Lung (tissue), 12 donors: ENCODE results near the gene PSMC5. TPM values are rescaled to one million over a fixed set of nuclear protein-coding genes. Genes with fewer than 3 reads are reported as not detected.

ENCODE experiments used
- ATAC-seq: fragments of 200-7000 bp; cut with Tn5 transposase; one replicate; pipeline ENCODE4 v1.9.1; 2020; ENCODE audit warnings: moderate number of reproducible peaks; ENCODE audit not compliant: insufficient read depth, low FRiP score
- DNase-seq, 3 donors: peaks; one replicate each; pipeline ENCODE4 v3.0.0-alpha.2; 2013 to 2017
- H3K27ac ChIP-seq, 2 donors: one replicate each; pipeline ENCODE4 v1.5.1; 2013; ENCODE audit warnings: mild to moderate bottlenecking in 2 of 2, moderate library complexity in 2 of 2, control low read depth in 1 of 2, inconsistent platforms in 1 of 2, low read depth in 1 of 2, low read length in 1 of 2
- H3K27me3 ChIP-seq, 3 donors: one replicate each; pipeline ENCODE4 v1.5.1; 2013; ENCODE audit warnings: low read length in 2 of 3; ENCODE audit not compliant: control insufficient read depth in 3 of 3, insufficient read depth in 3 of 3
- H3K36me3 ChIP-seq, 4 donors: one replicate each; pipeline ENCODE4 v1.5.1; 2013; ENCODE audit warnings: low read length in 4 of 4, mild to moderate bottlenecking in 1 of 4, moderate library complexity in 1 of 4; ENCODE audit not compliant: control insufficient read depth in 4 of 4, insufficient read depth in 4 of 4
- H3K4me1 ChIP-seq, 5 donors: one replicate each; pipeline ENCODE4 v1.5.1; 2013; ENCODE audit warnings: low read length in 5 of 5, mild to moderate bottlenecking in 2 of 5, moderate library complexity in 1 of 5; ENCODE audit not compliant: control insufficient read depth in 5 of 5, insufficient read depth in 5 of 5
- H3K4me3 ChIP-seq: one replicate; pipeline ENCODE4 v1.5.1; 2013; ENCODE audit warnings: mild to moderate bottlenecking, control low read depth, moderate library complexity
- H3K9ac ChIP-seq, 2 donors: one replicate each; pipeline ENCODE4 v1.5.1; 2013; ENCODE audit warnings: low read length in 2 of 2, control low read depth in 1 of 2; ENCODE audit not compliant: insufficient read depth in 1 of 2
- H3K9me3 ChIP-seq, 4 donors: one replicate each; pipeline ENCODE4 v1.5.1; 2013; ENCODE audit warnings: low read length in 3 of 4, mild to moderate bottlenecking in 1 of 4, moderate library complexity in 1 of 4; ENCODE audit not compliant: control insufficient read depth in 4 of 4, insufficient read depth in 3 of 4
- CTCF ChIP-seq: IDR thresholded peaks from 2 replicates; pipeline ENCODE4 v1.5.1; 2012; ENCODE audit warnings: mild to moderate bottlenecking; ENCODE audit errors: control extremely low read depth, extremely low read depth
- WGBS, 2 donors: extraction: QIAGEN DNeasy Blood & Tissue Kit; methylation state at CpG; one replicate each; pipeline ENCODE4 v1.1.7; 2013; 5-methylcytosine and 5-hydroxymethylcytosine counted together
- polyA plus RNA-seq, 2 donors: library from polyadenylated mRNA; stranded (reverse); fragments of 200-250 nt; gene quantifications; one replicate each; pipeline ENCODE4 v1.2.1, GENCODE V29; 2013
- total RNA-seq, 2 donors: library from RNA; depleted of rRNA in 1 of 2; stranded (reverse); fragments of >200 nt in 1 of 2; gene quantifications; one replicate each; pipeline ENCODE4 v1.2.1, GENCODE V29; 2014 to 2021
- donor health status: control.
- donor health status: control.
- donor health status: Bipolar disorder and iron deficiency.
- donor health status: healthy.
- donor health status: DM: yes; HTN: yes; CAD: no.

PSMC5 gene
- total and polyA plus RNA-seq, 4 donors: 46.1 to 177 (median 139) TPM

- Histone ChIP-seq H3K36me3 (peaks cover 8 to 26% (median 12%) of the 10 kb centered on the region in 4 donors), H3K27ac (no peak overlapping the region), H3K9me3 (no peaks in the 10 kb centered on the region), H3K9ac (no peak overlapping the region), H3K27me3 (no peaks in the 10 kb centered on the region), H3K4me1 (peaks cover 0 to 3% (median 0%) of the 10 kb centered on the region in 5 donors), H3K4me3 (no peak overlapping the region)
- no peak for ATAC-seq
- DNase-seq: no peak
- WGBS, 2 donors: 86 to 91% methylated on average over 6 of the region's 6 CpGs
- TF ChIP-seq CTCF: no peak
Observed at GRCh38 chr17:63783522-63783921, 43.7 kb upstream of the PSMC5 start.

GRCh38 chr17:63785556-63785955 is 41.7 kb upstream of the PSMC5 start:
- TF ChIP-seq CTCF: no peak
- no peak overlapping the region for H3K27ac ChIP-seq
- no peak overlapping the region for H3K9ac ChIP-seq
- H3K9me3 ChIP-seq: no peaks in the 10 kb centered on the region
- no peak overlapping the region for H3K4me3 ChIP-seq
- no peak for DNase-seq
- no peak for ATAC-seq
- H3K27me3 ChIP-seq: no peaks in the 10 kb centered on the region
- 100% methylated on average over 1 of the region's 1 CpG for WGBS, 2 donors
- peaks cover 11 to 24% (median 14%) of the 10 kb centered on the region in 4 donors for H3K36me3 ChIP-seq
- H3K4me1 ChIP-seq: peaks cover 0 to 1% (median 0%) of the 10 kb centered on the region in 5 donors

DNA sequence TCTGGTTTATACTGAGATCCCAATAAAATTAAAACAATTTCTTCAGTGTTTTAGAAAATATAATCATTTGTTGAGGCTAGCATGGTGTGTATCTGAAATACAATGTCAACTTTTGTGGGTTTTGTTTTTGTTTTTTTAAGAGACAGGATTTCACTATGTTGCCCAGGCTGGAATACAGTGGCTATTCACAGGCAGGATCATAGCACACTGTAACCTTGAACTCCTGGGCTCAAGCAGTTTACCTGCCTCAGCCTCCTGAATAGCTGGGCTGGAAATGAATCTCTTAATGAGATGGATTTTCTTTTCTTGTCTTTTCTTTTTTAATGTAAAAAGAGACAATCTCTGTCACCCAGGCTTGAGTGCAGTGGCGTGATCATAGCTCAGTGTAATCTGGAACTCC is 41.1 kb upstream of the PSMC5 start:
- Histone ChIP-seq H3K36me3 (peaks cover 9 to 24% (median 15%) of the 10 kb centered on the region in 4 donors), H3K9ac (no peak overlapping the region), H3K9me3 (no peaks in the 10 kb centered on the region), H3K4me3 (no peak overlapping the region), H3K27ac (no peak overlapping the region), H3K4me1 (peaks cover 0 to under 1% (median 0%) of the 10 kb centered on the region in 5 donors), H3K27me3 (no peaks in the 10 kb centered on the region)
- 95 to 100% methylated on average over 1 of the region's 1 CpG for WGBS, 2 donors
- DNase-seq (no peak), ATAC-seq (no peak)
- no peak for TF ChIP-seq CTCF

DNA sequence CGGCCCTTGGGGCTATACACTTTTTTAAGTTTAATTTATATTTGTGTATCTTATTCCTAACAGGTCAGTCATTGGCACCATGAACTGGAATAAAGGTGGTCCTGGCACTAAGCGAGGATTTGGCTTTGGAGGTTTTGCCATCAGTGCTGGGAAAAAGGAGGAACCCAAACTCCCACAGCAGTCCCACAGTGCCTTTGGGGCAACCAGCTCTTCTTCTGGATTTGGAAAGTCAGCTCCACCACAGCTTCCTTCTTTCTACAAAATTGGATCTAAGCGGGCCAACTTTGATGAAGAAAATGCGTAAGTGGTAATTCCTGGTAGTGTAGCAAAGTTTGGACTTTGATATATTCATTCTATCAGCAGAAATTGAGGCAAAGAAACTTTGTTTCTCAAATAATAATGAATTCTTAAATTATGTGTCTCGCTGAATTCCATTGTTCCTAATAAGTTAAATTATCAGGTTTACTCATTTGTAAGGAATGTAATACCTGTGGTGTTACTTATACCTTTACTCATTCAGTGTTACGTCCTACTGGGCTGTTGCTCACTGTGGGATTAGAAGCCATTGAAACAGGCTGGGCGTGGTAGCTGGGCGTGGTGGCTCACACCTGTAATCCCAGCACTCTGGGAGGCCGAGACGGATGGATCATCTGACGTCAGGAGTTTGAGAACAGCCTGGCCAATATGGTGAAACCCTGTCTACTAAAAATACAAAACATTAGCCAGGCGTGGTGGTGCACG is 40.1 kb upstream of the PSMC5 start:
- WGBS, 2 donors: 89 to 93% methylated on average over 13 of the region's 13 CpGs
- Histone ChIP-seq H3K9me3 (no peaks in the 10 kb centered on the region), H3K4me3 (no peak overlapping the region), H3K27me3 (no peaks in the 10 kb centered on the region), H3K9ac (no peak overlapping the region), H3K4me1 (no peaks in the 10 kb centered on the region), H3K27ac (no peak overlapping the region), H3K36me3 (peaks cover 9 to 25% (median 17%) of the 10 kb centered on the region in 4 donors)
- ATAC-seq (no peak), DNase-seq (no peak)
- no peak for TF ChIP-seq CTCF
